Body of pancreas (tissue), 4 donors: ENCODE results near the gene CACNA1C. TPM values are rescaled to one million over a fixed set of nuclear protein-coding genes. Genes with fewer than 3 reads are reported as not detected.

Experiments
- ATAC-seq: fragments of 150-250 bp; one replicate; pipeline ENCODE4 v1.9.1; 2016
- DNase-seq, 4 donors: peaks; one replicate each; pipeline ENCODE4 v3.0.0-alpha.2; 2019
- H3K27ac ChIP-seq, 4 donors: fragments of 200-600 bp; sonication (generic); 1 replicate in 3 of 4; 2 replicates in 1 of 4; pipeline versions ENCODE4 v1.5.1 to v1.6.1; 2016 to 2019; ENCODE audit warnings: mild to moderate bottlenecking in 1 of 4, mixed read lengths in 1 of 4, moderate library complexity in 1 of 4
- H3K27me3 ChIP-seq, 2 donors: fragments of 200-600 bp; sonication (generic); one replicate each; pipeline ENCODE4 v1.6.0; 2016; ENCODE audit warnings: mild to moderate bottlenecking in 1 of 2
- H3K36me3 ChIP-seq, 2 donors: fragments of 200-600 bp; sonication (generic); replicated peaks in 1 of 2; 2 replicates each; pipeline ENCODE4 v1.5.1; 2016; ENCODE audit warnings: low read depth in 2 of 2; ENCODE audit not compliant: insufficient read depth in 1 of 2
- H3K4me1 ChIP-seq: fragments of 200-600 bp; sonication (generic); one replicate; pipeline ENCODE4 v1.6.0; 2016
- H3K4me3 ChIP-seq, 2 donors: fragments of 200-600 bp; sonication (generic); 1 replicate in 1 of 2; 2 replicates in 1 of 2; pipeline ENCODE4 v1.5.1; 2016 to 2019
- H3K9me3 ChIP-seq, 3 donors: fragments of 200-600 bp; sonication (generic); 1 replicate in 2 of 3; 2 replicates in 1 of 3; pipeline ENCODE4 v1.5.1; 2016
- CTCF ChIP-seq, 7 experiments: fragments of 450-650 bp in 4 of 7; fragments of 200-600 bp in 3 of 7; sonication (generic) in 3 of 7; IDR thresholded peaks; one replicate each; pipeline ENCODE4 v1.5.1; 2016 to 2019; ENCODE audit warnings: antibody characterized with exemption in 7 of 7
- POLR2A ChIP-seq, 3 donors: fragments of 450-650 bp; IDR thresholded peaks; one replicate each; pipeline ENCODE4 v1.6.1; 2016; ENCODE audit warnings: antibody characterized with exemption in 3 of 3, mild to moderate bottlenecking in 2 of 3
- WGBS, 2 donors: methylation state at CpG; one replicate each; pipeline ENCODE4 v1.1.5; 2017; 5-methylcytosine and 5-hydroxymethylcytosine counted together
- intact Hi-C: fragments of 100-400 bp; cut with DNase I; formaldehyde crosslinking; loops from one replicate; pipeline ENCODE4 v1.15.1; 2023
- total RNA-seq, 2 donors: library from RNA; depleted of rRNA; stranded (reverse); fragments of >200 nt; gene quantifications; one replicate each; pipeline ENCODE4 v1.1.0, GENCODE V29; 2016

Gene CACNA1C
- total RNA-seq, 2 donors from 2014 or later: 2.3 to 4.4 TPM

- ATAC-seq: no peak
- Histone ChIP-seq H3K9me3 (no peaks in the 10 kb centered on the region), H3K27ac (no peak overlapping the region), H3K27me3 (no peaks in the 10 kb centered on the region), H3K4me1 (no peaks in the 10 kb centered on the region), H3K4me3 (no peak overlapping the region), H3K36me3 (no peaks in the 10 kb centered on the region)
- intact Hi-C loops: no loop called here
- DNase-seq: no peak
- WGBS, 2 donors: 72 to 76% methylated on average over 16 to 18 of the region's 18 CpGs
- no peak for TF ChIP-seq POLR2A (IDR thresholded peaks at IDR 0.05)
- no peak for TF ChIP-seq CTCF (IDR thresholded peaks at IDR 0.05)
Measured at GRCh38 chr12:2673966-2674810, 621.4 kb downstream of the CACNA1C start.

- no peak overlapping the region for H3K4me3 ChIP-seq
- DNase-seq (no peak), ATAC-seq (no peak)
- H3K27me3 ChIP-seq: no peaks in the 10 kb centered on the region
- TF ChIP-seq POLR2A (IDR thresholded peaks at IDR 0.05) (no peak), CTCF (IDR thresholded peaks at IDR 0.05) (no peak)
- no peak overlapping the region for H3K27ac ChIP-seq
- 59 to 61% methylated on average over 6 of the region's 6 CpGs for WGBS, 2 donors
- intact Hi-C loops: no loop called here
- H3K4me1 ChIP-seq: no peaks in the 10 kb centered on the region
- no peaks in the 10 kb centered on the region for H3K9me3 ChIP-seq
- no peaks in the 10 kb centered on the region for H3K36me3 ChIP-seq
Measured at GRCh38 chr12:2675776-2676175, 623.0 kb downstream of the CACNA1C start.

- TF ChIP-seq POLR2A (IDR thresholded peaks at IDR 0.05) (no peak), CTCF (IDR thresholded peaks at IDR 0.05) (no peak)
- H3K4me1 ChIP-seq: no peaks in the 10 kb centered on the region
- no peak overlapping the region for H3K27ac ChIP-seq
- 59 to 65% methylated on average over 5 to 19 of the region's 20 CpGs for WGBS, 2 donors
- H3K9me3 ChIP-seq: no peaks in the 10 kb centered on the region
- ATAC-seq (no peak), DNase-seq (no peak)
- H3K36me3 ChIP-seq: no peaks in the 10 kb centered on the region
- intact Hi-C loops: no loop called here
- H3K27me3 ChIP-seq: no peaks in the 10 kb centered on the region
- no peak overlapping the region for H3K4me3 ChIP-seq
Measured at GRCh38 chr12:2677142-2677880, 624.5 kb downstream of the CACNA1C start.

- ATAC-seq: no peak
- Histone ChIP-seq H3K27ac (no peak overlapping the region), H3K9me3 (no peaks in the 10 kb centered on the region), H3K4me3 (no peak overlapping the region), H3K4me1 (no peaks in the 10 kb centered on the region), H3K27me3 (no peaks in the 10 kb centered on the region), H3K36me3 (no peaks in the 10 kb centered on the region)
- 62 to 73% methylated on average over 11 of the region's 11 CpGs for WGBS, 2 donors
- DNase-seq: no peak
- no peak for TF ChIP-seq POLR2A (IDR thresholded peaks at IDR 0.05)
- intact Hi-C loops: no loop called here
Measured at GRCh38 chr12:2678426-2678825, 625.6 kb downstream of the CACNA1C start.

GRCh38 chr12:2679068-2679815 is 626.5 kb downstream of the CACNA1C start:
- Histone ChIP-seq H3K4me1 (no peaks in the 10 kb centered on the region), H3K27ac (no peak overlapping the region), H3K36me3 (no peaks in the 10 kb centered on the region), H3K27me3 (no peaks in the 10 kb centered on the region), H3K9me3 (no peaks in the 10 kb centered on the region), H3K4me3 (no peak overlapping the region)
- TF ChIP-seq POLR2A (IDR thresholded peaks at IDR 0.05): no peak
- no peak for TF ChIP-seq CTCF (IDR thresholded peaks at IDR 0.05)
- ATAC-seq (no peak), DNase-seq (no peak)
- intact Hi-C loops: no loop called here
- 59 to 66% methylated on average over 6 to 26 of the region's 33 CpGs for WGBS, 2 donors
